Stimulated activated CD8-positive, alpha-beta memory T cell treated with anti-CD3 and anti-CD28 coated beads, Interleukin-12 subunit alpha, Interleukin-12 subunit beta, amount 100 ng/mL, for 1 hour (primary cell): ENCODE measurements around the gene SFTA2.
A peak's percentile ranks its signal among the peaks of the same experiment; 100 is the strongest.
"Not testable (repeated sequence)": the region's sequence is repeated elsewhere in the genome, so short reads cannot be mapped to it uniquely, and the experiment has no call there.

ENCODE experiments used
- DNase-seq: peaks from one replicate; pipeline ENCODE4 v3.0.0-alpha.2; 2020; ENCODE audit warnings: low read depth

Gene SFTA2

GRCh38 chr6:30942338-30943060 is 10.5 kb upstream of the SFTA2 start:
- DNase-seq = no peak

GRCh38 chr6:30940361-30940986 is 8.5 kb upstream of the SFTA2 start, which contains the start of gene MUCL3:
TSS of gene MUCL3 (plus strand) at chr6:30940973. CDS start at chr6:30941000, 27 bp downstream.
- no peak for DNase-seq

- no peak for DNase-seq
Measured at GRCh38 chr6:30939473-30939872, 7.5 kb upstream of the SFTA2 start.

- DNase-seq = no peak
Measured at GRCh38 chr6:30938730-30939129, 6.8 kb upstream of the SFTA2 start.

- no peak for DNase-seq
Measured at GRCh38 chr6:30937265-30937664, 5.3 kb upstream of the SFTA2 start.

GRCh38 chr6:30935018-30935417 is 3.0 kb upstream of the SFTA2 start:
- no peak for DNase-seq

GRCh38 chr6:30932665-30933365 is 845 bp upstream of the SFTA2 start:
- DNase-seq = no peak

GRCh38 chr6:30931272-30931671 is 698 bp downstream of the SFTA2 start:
- no peak for DNase-seq

GRCh38 chr6:30930506-30930905 is 1.5 kb downstream of the SFTA2 start:
- no peak for DNase-seq

- DNase-seq = no peak
Measured at GRCh38 chr6:30928677-30929076, 3.3 kb downstream of the SFTA2 start.

GRCh38 chr6:30927080-30927479 is 4.9 kb downstream of the SFTA2 start:
- not testable (repeated sequence) for DNase-seq

- DNase-seq = no peak
Measured at GRCh38 chr6:30926644-30927043, 5.3 kb downstream of the SFTA2 start.

GRCh38 chr6:30924040-30924627 is 7.8 kb downstream of the SFTA2 start:
- DNase-seq = not testable (repeated sequence)

GRCh38 chr6:30922447-30922852 is 9.5 kb downstream of the SFTA2 start:
- DNase-seq = no peak

- no peak for DNase-seq
Measured at GRCh38 chr6:30918670-30919069, 13.3 kb downstream of the SFTA2 start.

- DNase-seq = no peak
Measured at GRCh38 chr6:30917487-30917886, 14.5 kb downstream of the SFTA2 start.

GRCh38 chr6:30917041-30917440 is 14.9 kb downstream of the SFTA2 start:
- no peak for DNase-seq

GRCh38 chr6:30915591-30915946 is 16.4 kb downstream of the SFTA2 start:
- no peak for DNase-seq

GRCh38 chr6:30914854-30915590 is 16.9 kb downstream of the SFTA2 start:
- no peak for DNase-seq

GRCh38 chr6:30914076-30914853 is 17.7 kb downstream of the SFTA2 start, which contains the start of gene VARS2:
TSS of gene VARS2 (plus strand) at chr6:30914238. CDS start at chr6:30914837, 599 bp downstream.
- DNase-seq = peak; percentile 64

GRCh38 chr6:30913721-30914075 is 18.3 kb downstream of the SFTA2 start:
- no peak for DNase-seq
